ENCODE measurements around the gene AP1B1.
A peak's percentile ranks its signal among the peaks of the same experiment; 100 is the strongest.
"Not testable (repeated sequence)": the region's sequence is repeated elsewhere in the genome, so short reads cannot be mapped to it uniquely, and the experiment has no call there.

Gene AP1B1

DNA sequence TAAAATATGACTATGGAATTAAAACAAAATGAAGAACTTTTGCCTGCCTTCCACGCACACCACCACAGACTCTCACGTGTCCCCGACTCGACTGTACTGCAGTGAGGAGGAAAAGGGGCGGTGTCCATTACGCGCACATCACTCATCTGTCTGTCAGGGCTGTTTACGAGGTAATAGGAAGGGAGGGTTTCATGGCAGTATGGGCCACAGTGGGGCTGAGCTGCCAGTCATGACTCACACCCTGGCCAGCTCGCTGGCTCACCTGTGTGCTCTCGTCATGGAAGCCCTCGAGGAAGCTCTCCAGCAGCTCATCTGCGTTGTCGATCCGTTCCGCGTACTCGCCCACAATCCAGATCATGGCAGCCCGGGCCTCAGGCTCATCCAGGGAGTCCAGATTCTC is 39.4 kb downstream of the AP1B1 start:
- no peak for DNase-seq (ENCODE audit: low read depth, low spot score)

- DNase-seq (ENCODE audit: low read depth, low spot score), result no peak
Measured at GRCh38 chr22:29348041-29348440, 40.3 kb downstream of the AP1B1 start.

GRCh38 chr22:29346659-29347058 is 41.7 kb downstream of the AP1B1 start:
- DNase-seq (ENCODE audit: low read depth, low spot score), result no peak

GRCh38 chr22:29345932-29346331 is 42.4 kb downstream of the AP1B1 start:
- no peak for DNase-seq (ENCODE audit: low read depth, low spot score)

GRCh38 chr22:29344889-29345288 is 43.5 kb downstream of the AP1B1 start:
- DNase-seq (ENCODE audit: low read depth, low spot score), result not testable (repeated sequence)

GRCh38 chr22:29344137-29344536 is 44.2 kb downstream of the AP1B1 start:
- peak; percentile 68 for DNase-seq (ENCODE audit: low read depth, low spot score)

GRCh38 chr22:29343313-29343805 is 45.0 kb downstream of the AP1B1 start:
- no peak for DNase-seq (ENCODE audit: low read depth, low spot score)

GRCh38 chr22:29342577-29343312 is 45.6 kb downstream of the AP1B1 start:
- no peak for DNase-seq (ENCODE audit: low read depth, low spot score)

GRCh38 chr22:29342177-29342576 is 46.2 kb downstream of the AP1B1 start:
- no peak for DNase-seq (ENCODE audit: low read depth, low spot score)

DNA sequence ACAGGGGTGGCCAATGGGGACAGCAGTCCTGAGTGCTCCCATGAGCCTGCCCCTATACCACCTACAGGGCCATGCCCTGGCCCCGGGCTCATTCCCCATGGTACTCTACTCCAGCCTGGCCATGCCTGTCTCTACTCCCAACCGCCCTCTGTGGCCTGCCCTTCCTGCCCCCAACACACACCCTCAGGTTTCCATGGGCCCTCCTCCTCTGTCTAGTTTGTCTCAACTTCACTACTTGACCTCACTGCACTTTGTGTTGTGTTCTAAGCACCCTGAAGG is 46.6 kb downstream of the AP1B1 start:
- DNase-seq (ENCODE audit: low read depth, low spot score), result no peak

DNA sequence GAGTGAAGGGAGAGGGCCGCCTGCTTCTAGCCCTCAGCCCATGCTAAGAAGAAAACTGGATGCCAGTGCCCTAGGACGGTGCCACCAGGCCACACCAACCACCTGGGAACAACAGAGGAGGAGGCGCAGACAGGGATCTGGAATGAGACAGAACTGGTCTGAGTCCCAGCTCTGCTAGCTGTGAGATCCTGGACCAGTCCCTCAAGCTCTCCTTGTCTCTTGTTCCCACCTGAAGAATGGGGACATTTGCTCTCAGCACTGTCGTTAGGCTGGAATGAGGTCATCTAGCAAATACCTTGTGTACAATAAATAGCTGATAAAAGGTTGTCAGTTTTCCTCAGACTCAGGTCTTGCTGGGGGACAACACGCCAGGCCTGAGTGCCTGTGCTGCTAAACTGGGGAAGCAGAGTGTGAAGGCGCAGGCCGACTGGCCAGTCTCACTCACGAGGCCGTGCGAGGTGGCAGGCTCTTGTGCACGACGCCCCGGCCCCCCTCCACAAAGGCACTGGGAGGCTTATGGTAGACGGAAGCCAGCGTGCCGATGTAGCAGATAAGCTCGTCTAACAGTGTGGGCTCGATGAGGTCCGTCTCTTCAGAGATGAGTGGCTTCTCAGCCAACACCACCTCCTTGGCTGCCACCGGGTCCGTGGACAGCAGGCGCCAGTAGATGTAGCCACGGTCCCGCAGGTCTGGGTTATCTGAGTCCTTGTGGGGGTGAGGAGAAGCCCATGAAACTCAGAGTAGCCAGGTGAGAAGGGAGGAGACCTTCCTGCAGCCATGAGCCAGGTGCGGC is 47.1 kb downstream of the AP1B1 start:
- no peak for DNase-seq (ENCODE audit: low read depth, low spot score)

DNA sequence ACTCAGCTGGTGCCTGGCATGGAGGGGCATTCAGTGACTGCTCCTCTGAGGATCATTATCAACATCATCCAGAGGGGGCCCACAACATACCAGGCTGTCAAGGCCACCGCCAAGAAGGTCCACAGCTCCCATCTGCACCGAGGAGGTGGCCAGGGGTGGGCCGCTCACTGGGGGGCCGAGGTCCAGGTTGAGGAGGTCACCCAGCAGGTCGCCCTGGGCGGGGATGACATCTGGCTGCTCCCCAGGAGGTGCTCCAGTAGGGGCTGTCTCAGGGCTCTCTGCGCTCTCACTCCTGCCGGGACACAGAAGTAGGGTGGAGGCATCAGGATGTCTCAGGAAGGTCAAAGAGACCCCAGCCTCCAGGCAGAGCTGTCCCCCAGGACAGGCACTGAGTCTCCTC is 47.8 kb downstream of the AP1B1 start:
- no peak for DNase-seq (ENCODE audit: low read depth, low spot score)

DNA sequence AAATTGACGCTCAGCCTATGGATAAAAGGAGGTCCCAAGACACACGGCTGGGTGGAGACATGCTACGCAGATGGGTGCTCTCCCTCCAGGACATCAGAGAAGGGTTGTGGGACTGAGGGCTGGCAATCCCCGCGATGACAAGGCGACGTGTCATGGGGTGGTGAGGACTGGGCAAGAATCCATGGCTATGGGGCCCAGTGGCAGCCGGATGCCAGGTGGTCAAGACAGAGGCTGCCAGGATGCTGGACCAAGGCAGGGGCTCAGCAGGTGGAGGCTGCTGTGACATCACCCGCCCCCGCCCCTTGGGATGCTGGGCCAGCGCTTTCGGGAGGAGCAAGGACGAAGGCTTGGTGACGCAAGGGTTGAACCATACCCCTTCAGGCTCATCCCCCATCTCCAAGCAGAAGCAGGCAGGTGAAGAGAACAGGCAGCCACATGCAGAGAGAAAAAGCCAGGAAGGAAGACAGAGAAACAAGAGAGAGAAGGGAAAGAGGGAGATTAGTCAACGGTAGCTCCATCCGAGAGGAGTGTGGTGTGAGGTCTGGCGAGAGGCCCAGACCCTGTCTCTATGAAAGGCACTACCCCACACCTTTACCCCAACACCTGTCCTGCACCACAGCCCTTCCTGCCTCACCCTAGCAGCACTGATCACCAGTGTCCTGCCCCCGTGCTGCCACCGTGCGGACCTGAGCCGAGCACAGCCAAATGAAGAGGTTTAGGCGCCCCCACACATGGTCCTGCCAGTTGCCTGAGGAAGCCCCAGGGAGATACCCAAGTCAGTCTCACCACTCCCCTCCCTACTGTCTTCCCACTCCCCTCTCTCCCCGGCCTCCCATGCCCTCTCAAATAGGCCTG is 48.8 kb downstream of the AP1B1 start:
- no peak for DNase-seq (ENCODE audit: low read depth, low spot score)

DNA sequence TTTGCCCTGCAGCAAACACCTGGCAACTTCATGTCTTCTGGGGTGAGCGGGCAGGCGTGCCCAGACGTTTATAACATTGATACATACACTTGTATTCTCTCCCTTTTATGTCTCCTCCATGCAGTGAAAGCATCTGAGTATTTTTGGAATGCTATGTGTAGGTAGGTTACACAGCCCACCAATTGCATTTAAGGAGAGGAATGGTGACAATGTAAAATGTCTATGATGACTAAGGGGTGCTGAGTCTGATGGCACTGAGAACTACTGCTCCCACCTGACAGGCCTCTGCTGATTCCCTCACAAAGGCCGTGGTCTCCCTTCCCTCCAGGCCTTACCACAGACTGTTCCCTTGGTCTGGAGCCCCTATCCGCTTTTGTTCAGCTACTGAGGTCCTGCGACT is 50.0 kb downstream of the AP1B1 start:
- DNase-seq (ENCODE audit: low read depth, low spot score), result no peak

- DNase-seq (ENCODE audit: low read depth, low spot score), result no peak
Measured at GRCh38 chr22:29337631-29338284, 50.6 kb downstream of the AP1B1 start.

DNA sequence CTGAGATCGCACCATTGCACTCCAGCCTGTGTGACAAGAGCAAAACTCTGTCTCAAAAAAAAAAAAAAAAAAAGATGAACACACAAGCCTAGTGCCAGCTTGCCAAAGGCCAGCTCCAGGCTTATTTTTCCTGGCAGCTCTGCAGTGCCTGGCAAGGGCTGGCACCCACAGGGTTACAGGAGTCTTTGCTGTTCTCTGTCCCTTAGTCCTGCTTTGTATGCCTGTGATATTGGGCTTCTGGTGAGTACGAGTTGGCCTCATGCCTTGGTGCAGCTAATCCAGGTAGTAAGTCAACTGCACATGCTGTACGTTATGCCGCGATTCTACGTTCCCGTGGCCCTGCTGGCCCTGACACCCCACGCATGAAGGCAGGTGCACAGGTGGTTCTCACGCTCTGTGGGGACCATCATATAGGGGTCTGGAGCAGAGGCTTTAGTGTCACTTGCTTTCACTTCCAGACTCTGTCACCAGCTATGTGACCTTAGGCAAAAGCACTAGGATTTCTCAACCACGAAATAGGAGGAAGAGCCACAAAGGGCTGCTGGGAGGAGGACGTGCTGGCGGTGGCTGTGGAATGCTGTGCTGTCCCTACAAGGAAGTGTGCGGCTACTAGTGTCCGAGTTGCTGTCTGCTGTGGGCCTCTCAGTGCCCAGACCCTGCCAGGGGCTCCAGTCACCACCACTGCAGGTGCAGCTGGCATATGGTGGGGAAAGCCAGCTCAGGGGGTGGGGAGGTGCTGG is 51.4 kb downstream of the AP1B1 start:
- DNase-seq (ENCODE audit: low read depth, low spot score), result no peak

- no peak for DNase-seq (ENCODE audit: low read depth, low spot score)
Measured at GRCh38 chr22:29335656-29336055, 52.7 kb downstream of the AP1B1 start.

GRCh38 chr22:29334696-29335344 is 53.5 kb downstream of the AP1B1 start:
- DNase-seq (ENCODE audit: low read depth, low spot score), result no peak

DNA sequence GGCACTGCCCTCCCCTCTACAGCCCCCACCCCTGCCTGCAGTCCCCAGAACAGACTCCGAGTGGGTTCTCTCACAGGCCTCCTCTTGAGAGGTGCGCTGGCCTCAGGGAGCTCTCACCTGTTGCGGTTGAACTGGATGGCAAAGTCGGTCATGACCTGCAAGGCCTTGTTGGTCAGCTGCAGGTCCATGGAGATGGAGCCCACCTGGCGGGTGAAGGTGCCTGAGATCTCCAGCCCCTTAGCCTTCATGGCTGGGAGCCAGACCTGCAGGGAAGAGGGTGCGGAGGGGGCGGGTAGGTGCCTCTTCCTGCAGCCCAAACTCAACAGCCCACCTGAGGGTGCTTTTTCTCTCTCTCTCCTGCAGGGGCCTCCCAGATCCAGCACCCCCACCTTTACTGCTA is 54.2 kb downstream of the AP1B1 start:
- DNase-seq (ENCODE audit: low read depth, low spot score), result no peak

DNA sequence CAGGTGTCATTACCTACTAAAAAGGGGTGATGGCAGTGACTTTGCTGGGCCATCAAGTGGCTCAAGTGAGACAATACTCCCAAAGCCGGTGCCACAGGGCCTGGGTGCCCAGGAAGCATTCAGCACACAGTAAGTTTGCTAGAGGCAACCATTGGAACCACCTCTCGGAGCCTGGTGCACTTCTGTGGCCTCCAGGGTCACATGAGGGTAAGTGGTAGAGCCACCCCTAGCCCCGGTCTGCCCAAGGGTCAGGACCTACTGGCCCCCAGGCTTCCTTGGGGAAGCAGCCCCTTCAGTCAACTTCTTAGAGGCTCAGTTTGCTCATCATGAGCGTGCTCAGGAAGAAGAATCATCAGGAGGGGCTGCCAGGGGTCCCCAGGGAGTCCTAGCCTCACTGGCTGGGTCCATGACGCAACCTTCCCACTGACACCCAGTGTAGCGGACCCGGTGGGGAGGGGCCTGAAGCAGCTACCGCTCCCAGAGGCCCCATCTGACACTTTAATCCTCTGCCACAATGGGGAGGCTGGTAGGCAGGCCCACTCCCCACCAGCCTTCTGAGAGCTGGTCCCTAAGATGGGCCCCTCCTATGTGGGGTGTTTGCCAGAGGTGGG is 55.4 kb downstream of the AP1B1 start:
- DNase-seq (ENCODE audit: low read depth, low spot score), result no peak

All from smooth muscle cell of the brain vasculature (primary cell).